ENCODE measurements around the gene SMPDL3A. TPM values are rescaled to one million over a fixed set of nuclear protein-coding genes. Genes with fewer than 3 reads are reported as not detected.

SMPDL3A gene
- total and polyA plus RNA-seq, 2 of the 8 experiments (the other 6 are each of a cell fraction or from before 2014, with no cell fraction given) = 3.5 to 3.9 TPM

- TF ChIP-seq, protein P1, sequence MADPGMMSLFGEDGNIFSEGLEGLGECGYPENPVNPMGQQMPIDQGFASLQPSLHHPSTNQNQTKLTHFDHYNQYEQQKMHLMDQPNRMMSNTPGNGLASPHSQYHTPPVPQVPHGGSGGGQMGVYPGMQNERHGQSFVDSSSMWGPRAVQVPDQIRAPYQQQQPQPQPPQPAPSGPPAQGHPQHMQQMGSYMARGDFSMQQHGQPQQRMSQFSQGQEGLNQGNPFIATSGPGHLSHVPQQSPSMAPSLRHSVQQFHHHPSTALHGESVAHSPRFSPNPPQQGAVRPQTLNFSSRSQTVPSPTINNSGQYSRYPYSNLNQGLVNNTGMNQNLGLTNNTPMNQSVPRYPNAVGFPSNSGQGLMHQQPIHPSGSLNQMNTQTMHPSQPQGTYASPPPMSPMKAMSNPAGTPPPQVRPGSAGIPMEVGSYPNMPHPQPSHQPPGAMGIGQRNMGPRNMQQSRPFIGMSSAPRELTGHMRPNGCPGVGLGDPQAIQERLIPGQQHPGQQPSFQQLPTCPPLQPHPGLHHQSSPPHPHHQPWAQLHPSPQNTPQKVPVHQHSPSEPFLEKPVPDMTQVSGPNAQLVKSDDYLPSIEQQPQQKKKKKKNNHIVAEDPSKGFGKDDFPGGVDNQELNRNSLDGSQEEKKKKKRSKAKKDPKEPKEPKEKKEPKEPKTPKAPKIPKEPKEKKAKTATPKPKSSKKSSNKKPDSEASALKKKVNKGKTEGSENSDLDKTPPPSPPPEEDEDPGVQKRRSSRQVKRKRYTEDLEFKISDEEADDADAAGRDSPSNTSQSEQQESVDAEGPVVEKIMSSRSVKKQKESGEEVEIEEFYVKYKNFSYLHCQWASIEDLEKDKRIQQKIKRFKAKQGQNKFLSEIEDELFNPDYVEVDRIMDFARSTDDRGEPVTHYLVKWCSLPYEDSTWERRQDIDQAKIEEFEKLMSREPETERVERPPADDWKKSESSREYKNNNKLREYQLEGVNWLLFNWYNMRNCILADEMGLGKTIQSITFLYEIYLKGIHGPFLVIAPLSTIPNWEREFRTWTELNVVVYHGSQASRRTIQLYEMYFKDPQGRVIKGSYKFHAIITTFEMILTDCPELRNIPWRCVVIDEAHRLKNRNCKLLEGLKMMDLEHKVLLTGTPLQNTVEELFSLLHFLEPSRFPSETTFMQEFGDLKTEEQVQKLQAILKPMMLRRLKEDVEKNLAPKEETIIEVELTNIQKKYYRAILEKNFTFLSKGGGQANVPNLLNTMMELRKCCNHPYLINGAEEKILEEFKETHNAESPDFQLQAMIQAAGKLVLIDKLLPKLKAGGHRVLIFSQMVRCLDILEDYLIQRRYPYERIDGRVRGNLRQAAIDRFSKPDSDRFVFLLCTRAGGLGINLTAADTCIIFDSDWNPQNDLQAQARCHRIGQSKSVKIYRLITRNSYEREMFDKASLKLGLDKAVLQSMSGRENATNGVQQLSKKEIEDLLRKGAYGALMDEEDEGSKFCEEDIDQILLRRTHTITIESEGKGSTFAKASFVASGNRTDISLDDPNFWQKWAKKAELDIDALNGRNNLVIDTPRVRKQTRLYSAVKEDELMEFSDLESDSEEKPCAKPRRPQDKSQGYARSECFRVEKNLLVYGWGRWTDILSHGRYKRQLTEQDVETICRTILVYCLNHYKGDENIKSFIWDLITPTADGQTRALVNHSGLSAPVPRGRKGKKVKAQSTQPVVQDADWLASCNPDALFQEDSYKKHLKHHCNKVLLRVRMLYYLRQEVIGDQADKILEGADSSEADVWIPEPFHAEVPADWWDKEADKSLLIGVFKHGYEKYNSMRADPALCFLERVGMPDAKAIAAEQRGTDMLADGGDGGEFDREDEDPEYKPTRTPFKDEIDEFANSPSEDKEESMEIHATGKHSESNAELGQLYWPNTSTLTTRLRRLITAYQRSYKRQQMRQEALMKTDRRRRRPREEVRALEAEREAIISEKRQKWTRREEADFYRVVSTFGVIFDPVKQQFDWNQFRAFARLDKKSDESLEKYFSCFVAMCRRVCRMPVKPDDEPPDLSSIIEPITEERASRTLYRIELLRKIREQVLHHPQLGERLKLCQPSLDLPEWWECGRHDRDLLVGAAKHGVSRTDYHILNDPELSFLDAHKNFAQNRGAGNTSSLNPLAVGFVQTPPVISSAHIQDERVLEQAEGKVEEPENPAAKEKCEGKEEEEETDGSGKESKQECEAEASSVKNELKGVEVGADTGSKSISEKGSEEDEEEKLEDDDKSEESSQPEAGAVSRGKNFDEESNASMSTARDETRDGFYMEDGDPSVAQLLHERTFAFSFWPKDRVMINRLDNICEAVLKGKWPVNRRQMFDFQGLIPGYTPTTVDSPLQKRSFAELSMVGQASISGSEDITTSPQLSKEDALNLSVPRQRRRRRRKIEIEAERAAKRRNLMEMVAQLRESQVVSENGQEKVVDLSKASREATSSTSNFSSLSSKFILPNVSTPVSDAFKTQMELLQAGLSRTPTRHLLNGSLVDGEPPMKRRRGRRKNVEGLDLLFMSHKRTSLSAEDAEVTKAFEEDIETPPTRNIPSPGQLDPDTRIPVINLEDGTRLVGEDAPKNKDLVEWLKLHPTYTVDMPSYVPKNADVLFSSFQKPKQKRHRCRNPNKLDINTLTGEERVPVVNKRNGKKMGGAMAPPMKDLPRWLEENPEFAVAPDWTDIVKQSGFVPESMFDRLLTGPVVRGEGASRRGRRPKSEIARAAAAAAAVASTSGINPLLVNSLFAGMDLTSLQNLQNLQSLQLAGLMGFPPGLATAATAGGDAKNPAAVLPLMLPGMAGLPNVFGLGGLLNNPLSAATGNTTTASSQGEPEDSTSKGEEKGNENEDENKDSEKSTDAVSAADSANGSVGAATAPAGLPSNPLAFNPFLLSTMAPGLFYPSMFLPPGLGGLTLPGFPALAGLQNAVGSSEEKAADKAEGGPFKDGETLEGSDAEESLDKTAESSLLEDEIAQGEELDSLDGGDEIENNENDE (IDR thresholded peaks at IDR 0.05; ENCODE audit: insufficient replicate concordance, low read length) = no peak
- no peak for TF ChIP-seq SIRT6 (IDR thresholded peaks at IDR 0.05; ENCODE audit: low read length)
- no peak for TF ChIP-seq MAX (IDR thresholded peaks at IDR 0.05)
- no peak for TF ChIP-seq TBP (IDR thresholded peaks at IDR 0.05; ENCODE audit: low read depth, low read length)
- no peak for TF ChIP-seq RXRA (IDR thresholded peaks at IDR 0.05; ENCODE audit: insufficient read depth, low read depth, low read length)
These were observed 35.4 kb upstream of the SMPDL3A start (continued) for GRCh38 chr6:122753688-122754056.

Measured in H1 (cell line).